Suprapubic skin (tissue), 4 donors: ENCODE measurements around the gene TNNI3K. TPM values are rescaled to one million over a fixed set of nuclear protein-coding genes. Genes with fewer than 3 reads are reported as not detected.

ENCODE experiments used
- DNase-seq, 2 donors: peaks; one replicate each; pipeline ENCODE4 v3.0.0-alpha.2; 2019; ENCODE audit warnings: low spot score in 2 of 2
- H3K27ac ChIP-seq: fragments of 200-600 bp; sonication (generic); one replicate; pipeline ENCODE4 v1.5.1; 2019
- H3K27me3 ChIP-seq: fragments of 200-600 bp; sonication (generic); one replicate; pipeline ENCODE4 v1.5.1; 2019
- H3K36me3 ChIP-seq: fragments of 200-600 bp; sonication (generic); one replicate; pipeline ENCODE4 v1.5.1; 2019
- H3K4me1 ChIP-seq: fragments of 200-600 bp; sonication (generic); one replicate; pipeline ENCODE4 v1.5.1; 2019
- H3K4me3 ChIP-seq: fragments of 200-600 bp; sonication (generic); one replicate; pipeline ENCODE4 v1.5.1; 2019; ENCODE audit warnings: mild to moderate bottlenecking
- H3K9me3 ChIP-seq: fragments of 200-600 bp; sonication (generic); one replicate; pipeline ENCODE4 v1.5.1; 2019
- EP300 ChIP-seq: sonication (generic); formaldehyde crosslinking; IDR thresholded peaks from one replicate; pipeline ENCODE4 v1.6.1; 2017; ENCODE audit warnings: antibody characterized with exemption
- POLR2A ChIP-seq, 2 donors: fragments of 450-650 bp; IDR thresholded peaks; one replicate each; pipeline ENCODE4 v1.6.1; 2017; ENCODE audit warnings: antibody characterized with exemption in 2 of 2, mild to moderate bottlenecking in 2 of 2, moderate library complexity in 2 of 2
- POLR2AphosphoS5 ChIP-seq, 3 donors: sonication (generic); formaldehyde crosslinking; IDR thresholded peaks; one replicate each; pipeline ENCODE4 v1.6.1; 2017; ENCODE audit warnings: antibody characterized with exemption in 3 of 3
- WGBS: methylation state at CpG from one replicate; pipeline ENCODE4 v1.1.5; 2018; 5-methylcytosine and 5-hydroxymethylcytosine counted together
- total RNA-seq, 4 donors: library from RNA; depleted of rRNA; stranded (reverse); fragments of >200 nt; gene quantifications; one replicate each; pipeline ENCODE4 v1.1.0, GENCODE V29; 2016
- TF ChIP-seq, protein P1 (sequence below), 2 donors: fragments of 200-600 bp in 1 of 2; fragments of 450-650 bp in 1 of 2; sonication (generic) in 1 of 2; IDR thresholded peaks; one replicate each; pipeline ENCODE4 v1.5.1; 2016 to 2019; ENCODE audit warnings: antibody characterized with exemption in 2 of 2, mild to moderate bottlenecking in 1 of 2, moderate library complexity in 1 of 2

Gene TNNI3K
- total RNA-seq, 4 donors from 2014 or later = 0.76 to 3.2 (median 1.1) TPM; not detected in 1

DNA sequence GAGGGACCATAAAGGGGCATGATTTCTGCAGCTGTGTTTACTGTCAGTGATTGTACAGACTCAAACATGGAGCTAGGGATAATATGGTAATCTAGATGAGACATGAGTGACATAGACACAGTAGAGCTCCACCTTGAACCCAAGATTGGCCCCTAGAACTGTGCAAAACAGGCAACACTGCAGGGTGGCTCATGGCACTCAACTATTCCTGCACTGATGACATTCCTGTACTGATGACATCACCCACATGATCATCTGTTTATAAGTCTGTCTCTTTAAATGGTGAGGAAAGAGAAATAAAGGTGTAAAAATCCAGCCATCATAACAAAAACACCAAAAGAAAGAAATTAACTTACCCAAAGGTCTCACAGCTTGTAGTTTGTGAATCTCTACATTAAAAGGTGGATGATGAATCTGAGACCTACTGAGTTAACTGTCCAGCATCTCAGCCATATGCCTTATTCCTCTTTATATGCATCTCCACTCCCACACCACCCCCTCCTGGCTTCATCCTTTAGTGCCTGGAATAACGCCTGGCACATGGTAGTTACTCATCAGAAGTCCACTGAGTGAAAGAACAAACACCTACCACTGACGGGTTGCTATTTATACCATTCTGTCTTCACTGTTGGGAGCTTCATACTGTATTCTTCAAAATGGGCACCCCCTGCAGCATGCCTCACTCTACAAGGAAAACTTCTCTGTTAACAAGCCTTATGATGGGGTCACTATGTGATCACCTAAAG, 277.2 kb downstream of the TNNI3K start, which contains the start of gene LRRC53:
LRRC53 (minus strand) TSS at position 442 of the 746 bp plus-strand sequence. CDS start 29,262 bp downstream, outside the sequence.
- DNase-seq = no peak
- 64% methylated on average over 2 of the region's 2 CpGs for WGBS
- H3K4me1 ChIP-seq = no peaks in the 10 kb centered on the region
- H3K9me3 ChIP-seq = no peaks in the 10 kb centered on the region
- H3K27ac ChIP-seq = no peak within 1 kb of the TSS
- no peaks in the 10 kb centered on the region for H3K36me3 ChIP-seq
- no peak within 1 kb of the TSS for H3K4me3 ChIP-seq
- no peaks in the 10 kb centered on the region for H3K27me3 ChIP-seq
- no peak for TF ChIP-seq POLR2AphosphoS5 (IDR thresholded peaks at IDR 0.05)
- no peak for TF ChIP-seq POLR2A (IDR thresholded peaks at IDR 0.05)
- TF ChIP-seq, protein P1, sequence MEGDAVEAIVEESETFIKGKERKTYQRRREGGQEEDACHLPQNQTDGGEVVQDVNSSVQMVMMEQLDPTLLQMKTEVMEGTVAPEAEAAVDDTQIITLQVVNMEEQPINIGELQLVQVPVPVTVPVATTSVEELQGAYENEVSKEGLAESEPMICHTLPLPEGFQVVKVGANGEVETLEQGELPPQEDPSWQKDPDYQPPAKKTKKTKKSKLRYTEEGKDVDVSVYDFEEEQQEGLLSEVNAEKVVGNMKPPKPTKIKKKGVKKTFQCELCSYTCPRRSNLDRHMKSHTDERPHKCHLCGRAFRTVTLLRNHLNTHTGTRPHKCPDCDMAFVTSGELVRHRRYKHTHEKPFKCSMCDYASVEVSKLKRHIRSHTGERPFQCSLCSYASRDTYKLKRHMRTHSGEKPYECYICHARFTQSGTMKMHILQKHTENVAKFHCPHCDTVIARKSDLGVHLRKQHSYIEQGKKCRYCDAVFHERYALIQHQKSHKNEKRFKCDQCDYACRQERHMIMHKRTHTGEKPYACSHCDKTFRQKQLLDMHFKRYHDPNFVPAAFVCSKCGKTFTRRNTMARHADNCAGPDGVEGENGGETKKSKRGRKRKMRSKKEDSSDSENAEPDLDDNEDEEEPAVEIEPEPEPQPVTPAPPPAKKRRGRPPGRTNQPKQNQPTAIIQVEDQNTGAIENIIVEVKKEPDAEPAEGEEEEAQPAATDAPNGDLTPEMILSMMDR (IDR thresholded peaks at IDR 0.05) = no peak
- no peak for TF ChIP-seq EP300

GRCh38 chr1:74513411-74514300, 278.5 kb downstream of the TNNI3K start:
- Histone ChIP-seq H3K36me3 (no peaks in the 10 kb centered on the region), H3K4me1 (no peaks in the 10 kb centered on the region), H3K4me3 (no peak overlapping the region), H3K9me3 (no peaks in the 10 kb centered on the region), H3K27me3 (no peaks in the 10 kb centered on the region), H3K27ac (no peak overlapping the region)
- no peak for TF ChIP-seq POLR2AphosphoS5 (IDR thresholded peaks at IDR 0.05)
- no peak for TF ChIP-seq EP300
- TF ChIP-seq, protein P1 (IDR thresholded peaks at IDR 0.05) = no peak
- 69% methylated on average over 8 of the region's 8 CpGs for WGBS
- no peak for DNase-seq

DNA sequence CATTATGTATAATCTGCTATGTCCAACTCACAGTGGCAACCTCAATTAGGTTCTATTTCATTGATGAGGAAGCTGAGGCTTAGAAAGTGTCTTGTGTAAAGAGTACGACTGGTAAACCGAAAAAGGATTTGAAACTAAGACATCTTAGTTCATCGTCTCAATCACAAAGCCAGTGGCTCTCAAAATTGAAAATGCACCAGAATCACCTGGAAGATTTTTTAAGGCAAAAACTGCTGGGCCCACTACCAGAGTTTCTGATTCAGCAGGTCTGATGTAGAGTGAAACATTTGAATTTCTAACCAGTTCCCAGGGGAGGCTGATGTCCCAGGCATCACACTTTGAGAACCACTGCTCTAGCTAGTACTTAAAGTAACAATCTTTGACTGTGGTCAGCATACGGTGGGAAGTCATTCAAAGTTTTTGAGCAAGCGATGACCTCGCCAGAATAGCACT, 282.4 kb downstream of the TNNI3K start:
- H3K27me3 ChIP-seq = no peaks in the 10 kb centered on the region
- WGBS = 93% methylated on average over 6 of the region's 6 CpGs

GRCh38 chr1:74522148-74522547, 287.0 kb downstream of the TNNI3K start:
- 25% methylated on average over 4 of the region's 4 CpGs for WGBS
- Histone ChIP-seq H3K4me3 (no peak overlapping the region), H3K27ac (no peak overlapping the region), H3K36me3 (no peaks in the 10 kb centered on the region), H3K27me3 (no peaks in the 10 kb centered on the region), H3K9me3 (no peaks in the 10 kb centered on the region), H3K4me1 (no peaks in the 10 kb centered on the region)
- no peak for DNase-seq
- TF ChIP-seq POLR2A (IDR thresholded peaks at IDR 0.05) = no peak
- TF ChIP-seq, protein P1 (IDR thresholded peaks at IDR 0.05) = no peak
- no peak for TF ChIP-seq POLR2AphosphoS5 (IDR thresholded peaks at IDR 0.05)
- no peak for TF ChIP-seq EP300

More for the DNA sequence above, 282.4 kb downstream of the TNNI3K start:
- no peak overlapping the region for H3K27ac ChIP-seq
- no peak for DNase-seq
- no peaks in the 10 kb centered on the region for H3K4me1 ChIP-seq
- TF ChIP-seq POLR2AphosphoS5 (IDR thresholded peaks at IDR 0.05) (no peak), EP300 (no peak), POLR2A (IDR thresholded peaks at IDR 0.05) (no peak)
- TF ChIP-seq, protein P1 (IDR thresholded peaks at IDR 0.05) = no peak
- H3K36me3 ChIP-seq = no peaks in the 10 kb centered on the region
- H3K9me3 ChIP-seq = no peaks in the 10 kb centered on the region
- H3K4me3 ChIP-seq = no peak overlapping the region
